ENCODE measurements around the gene STING1.

DNA sequence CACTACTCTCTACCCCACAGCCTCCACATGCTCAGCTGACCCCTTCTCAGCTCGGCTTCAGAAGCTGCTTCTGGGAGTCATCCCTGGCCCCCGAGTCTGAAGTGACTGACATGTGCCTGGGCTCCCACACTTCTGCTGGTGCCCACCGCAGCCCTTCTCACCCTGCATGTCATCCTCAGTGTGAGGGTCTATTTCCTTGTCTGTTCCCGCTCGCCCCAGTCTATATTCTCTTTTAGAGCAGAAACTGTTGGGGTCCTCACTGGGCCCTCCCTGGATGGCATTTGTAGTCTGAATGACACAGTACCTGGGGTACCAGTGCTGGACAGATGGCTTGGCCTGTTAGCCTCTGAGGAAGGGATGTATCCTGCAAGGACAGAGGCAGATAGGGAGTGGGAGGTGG is 25.3 kb downstream of the STING1 start:
- TF ChIP-seq YY1 (IDR thresholded peaks at IDR 0.05; ENCODE audit: insufficient read depth, insufficient read length) (no peak), ZNF274 (IDR thresholded peaks at IDR 0.05; ENCODE audit: low read depth, low read length) (no peak)

All from NT2/D1 (cell line).